Heart left ventricle (tissue), 13 donors: ENCODE measurements around the gene SREBF2.

ENCODE experiments used
- CTCF ChIP-seq, 12 donors: fragments of 200-600 bp; sonication (generic) in 4 of 12; IDR thresholded peaks; one replicate each; pipeline versions ENCODE4 v1.5.0 to v1.8.0; 2018 to 2022; ENCODE audit warnings: antibody characterized with exemption in 12 of 12, mild to moderate bottlenecking in 5 of 12
- POLR2A ChIP-seq, 2 donors: fragments of 450-650 bp; IDR thresholded peaks; one replicate each; pipeline ENCODE4 v1.6.1; 2017; ENCODE audit warnings: antibody characterized with exemption in 2 of 2, mild to moderate bottlenecking in 2 of 2, moderate library complexity in 2 of 2
- donor health status: ischemic (EF 13 %, LVEDD 7.1; RV severe dilation, severe dysfunction).
- donor health status: DM: no; HTN: yes; CAD: no.
- donor health status: DM: no; HTN: no; CAD: no.
- donor health status: ischemic (EF 25% LVEDD 6.9; RV normal size, moderate dysfunction).
- donor health status: ischemic (EF 25% LVEDD 5.7; RV mildly dilated, moderate dysfunction).
- donor health status: ischemic (EF 35%, LVEDD 5.7; RV mildly dilated, moderate dysfunction).
- donor health status: nonischemic (EF 11% LVEDD 7.7; RV severe dilation, severe dysfunction).
- donor health status: DM: yes; HTN: yes; CAD: no.
- donor health status: PGD.
- donor health status: ischemic (EF 29% LVEDD 5.4; RV normal size, mild dysfunction).
- donor health status: nonischemic (EF 23%, LVEDD 6.1; RV moderate dilation, normal function).

GRCh38 chr22:41846268-41846987 is 13.5 kb downstream of the SREBF2 start:
- TF ChIP-seq CTCF (IDR thresholded peaks at IDR 0.05) (no peak), POLR2A (IDR thresholded peaks at IDR 0.05) (no peak)
